Stimulated activated CD4-positive, alpha-beta T cell treated with anti-CD3 and anti-CD28 coated beads, Interleukin-12 subunit alpha, Interleukin-12 subunit beta, amount 100 ng/mL, for 24 hours (primary cell): ENCODE results near the gene GLRX2.

Source experiments
- DNase-seq, 2 experiments: peaks; one replicate each; pipeline ENCODE4 v3.0.0-alpha.2; 2020; ENCODE audit warnings: low read depth in 2 of 2

GLRX2 gene

GRCh38 chr1:193113258-193113991, 8.2 kb upstream of the GLRX2 start:
- no peak for DNase-seq

DNA sequence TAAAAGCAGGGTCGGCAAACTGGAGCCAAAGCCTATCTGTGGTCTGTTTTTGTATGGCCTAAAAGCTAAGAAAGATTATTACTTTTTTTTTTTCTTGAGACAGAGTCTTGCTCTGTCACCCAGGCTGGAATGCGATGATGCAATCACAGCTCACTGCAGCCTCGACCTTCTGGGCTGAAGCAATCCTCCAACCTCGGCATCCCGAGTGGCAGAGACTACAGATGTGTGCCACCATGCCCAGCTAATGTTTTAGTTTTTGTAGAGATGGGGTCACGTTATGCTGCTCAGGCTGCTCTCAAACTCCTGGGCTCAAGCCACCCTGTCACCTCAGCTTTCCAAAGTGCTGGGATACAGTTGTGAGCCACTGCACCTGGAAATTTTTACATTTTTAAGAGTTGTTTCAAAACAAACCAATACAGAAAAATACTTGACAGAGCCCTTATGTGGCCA, 6.5 kb upstream of the GLRX2 start:
- DNase-seq: no peak

GRCh38 chr1:193110864-193111263, 5.7 kb upstream of the GLRX2 start:
- no peak for DNase-seq

DNA sequence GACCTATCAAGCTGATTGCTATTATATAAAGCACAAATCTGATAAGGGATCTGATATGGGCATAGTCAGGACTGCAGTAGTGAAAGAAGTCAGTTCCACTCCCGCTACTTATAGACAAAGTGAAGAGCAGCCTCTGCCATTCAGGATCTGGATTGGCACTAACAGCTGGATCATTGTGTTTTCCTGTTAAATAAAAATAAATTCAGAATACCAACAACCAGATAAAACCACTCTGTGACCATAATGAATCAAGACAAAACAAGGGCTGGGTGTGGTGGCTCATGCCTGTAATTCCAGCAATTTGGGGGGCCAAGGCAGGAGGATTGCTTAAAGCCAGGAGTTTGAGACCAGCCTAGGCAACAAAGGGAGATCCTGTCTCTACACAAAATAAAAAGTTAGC, 5.0 kb upstream of the GLRX2 start:
- DNase-seq: no peak

DNA sequence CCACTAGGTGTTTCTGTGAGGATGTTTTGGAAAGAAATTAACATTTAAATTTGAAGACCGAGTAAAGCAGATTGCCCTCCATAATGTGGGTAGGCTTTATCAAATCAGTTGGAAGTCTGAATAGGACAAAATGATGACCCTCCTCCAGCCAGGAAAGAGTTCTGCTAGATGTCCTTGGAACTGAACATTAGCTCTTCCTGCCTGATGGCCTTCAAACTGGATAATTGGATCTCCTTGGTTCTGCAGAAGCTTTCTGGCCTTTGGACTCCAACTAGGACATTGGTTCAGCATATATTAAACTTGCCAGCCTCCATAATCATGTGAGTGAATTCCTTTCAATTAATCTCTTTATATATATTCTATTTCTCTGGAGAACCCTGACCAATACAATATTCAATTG, 4.4 kb upstream of the GLRX2 start:
- no peak for DNase-seq

DNA sequence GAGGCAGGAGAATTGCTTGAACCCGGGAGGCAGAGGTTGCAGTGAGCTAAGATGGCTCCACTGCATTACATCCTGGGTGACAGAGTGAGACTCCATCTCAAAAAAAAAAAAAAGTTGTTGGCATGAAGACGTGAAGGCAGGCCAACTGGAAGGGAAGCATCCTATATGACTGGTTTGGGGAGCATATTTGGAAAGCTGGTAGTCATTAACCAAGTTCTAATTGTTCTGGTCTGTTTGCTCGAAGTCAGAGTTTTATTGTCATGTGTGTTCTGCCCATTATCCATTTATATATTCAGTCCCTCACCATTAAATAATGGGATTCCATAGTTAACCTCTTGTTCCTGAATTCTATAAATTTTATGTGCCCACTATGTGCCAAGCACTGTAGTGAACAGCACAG, 3.3 kb upstream of the GLRX2 start:
- DNase-seq: no peak

GRCh38 chr1:193105821-193106177, 585 bp upstream of the GLRX2 start:
- DNase-seq: no peak

- peak in 1 of 2 experiments; percentile 22 for DNase-seq
Observed at GRCh38 chr1:193104502-193104906, 710 bp downstream of the GLRX2 start.

GRCh38 chr1:193103759-193104501, 1.3 kb downstream of the GLRX2 start:
- no peak for DNase-seq

DNA sequence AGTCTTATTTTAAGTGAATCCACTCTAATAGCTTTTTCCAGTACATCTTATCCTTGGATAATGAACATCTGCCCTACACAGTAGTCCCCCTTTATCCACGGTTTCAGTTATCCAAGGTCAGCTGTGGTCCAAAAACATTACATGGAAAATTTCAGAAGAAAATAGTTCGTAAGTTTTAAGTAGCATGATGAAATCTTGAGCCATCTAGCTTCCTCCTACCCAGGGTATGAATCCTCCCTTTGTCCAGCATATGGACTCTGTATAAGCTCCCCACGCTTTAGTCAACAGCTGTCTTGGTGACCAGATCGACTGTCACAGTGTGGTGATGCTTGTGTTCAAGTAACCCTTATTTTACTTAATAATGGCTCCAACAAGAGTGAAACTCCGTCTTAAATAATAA, 2.6 kb downstream of the GLRX2 start:
- DNase-seq: no peak

DNA sequence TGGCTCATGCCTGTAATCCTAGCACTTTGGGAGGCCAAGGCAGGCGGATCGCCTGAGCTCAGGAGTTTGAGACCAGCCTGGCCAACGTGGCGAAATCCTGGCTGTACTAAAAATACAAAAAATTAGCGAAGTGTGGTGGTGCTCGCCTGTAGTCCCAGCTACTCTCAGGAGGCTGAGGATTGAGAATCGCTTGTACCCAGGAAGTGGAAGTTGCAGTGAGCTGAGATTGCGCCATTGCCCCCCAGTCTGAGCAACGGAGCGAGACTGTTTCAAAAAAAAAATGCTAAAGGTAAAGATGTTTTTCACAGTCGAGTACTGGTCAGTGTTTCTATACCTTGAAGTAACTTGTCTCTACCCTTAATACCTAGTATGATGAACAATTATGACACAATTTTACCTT, 11.1 kb downstream of the GLRX2 start:
- no peak for DNase-seq

DNA sequence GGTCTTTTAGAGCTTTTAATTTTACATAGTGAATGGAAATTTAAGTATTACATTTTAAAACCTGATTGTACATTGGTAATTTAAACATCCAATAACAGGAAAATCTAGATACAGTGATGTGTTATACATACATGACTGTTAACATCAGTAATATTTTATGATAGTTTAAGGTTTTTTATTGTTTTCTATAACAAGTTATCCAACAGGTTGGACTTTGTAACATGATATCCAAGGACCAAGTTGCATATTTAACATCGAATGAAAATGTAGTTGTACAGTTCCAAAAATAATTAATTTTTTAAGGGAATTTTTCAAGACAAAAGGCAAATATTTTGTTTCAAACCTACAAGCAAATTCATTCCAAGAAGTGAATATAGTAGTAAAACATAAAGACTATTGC, 14.3 kb downstream of the GLRX2 start:
- no peak for DNase-seq

DNA sequence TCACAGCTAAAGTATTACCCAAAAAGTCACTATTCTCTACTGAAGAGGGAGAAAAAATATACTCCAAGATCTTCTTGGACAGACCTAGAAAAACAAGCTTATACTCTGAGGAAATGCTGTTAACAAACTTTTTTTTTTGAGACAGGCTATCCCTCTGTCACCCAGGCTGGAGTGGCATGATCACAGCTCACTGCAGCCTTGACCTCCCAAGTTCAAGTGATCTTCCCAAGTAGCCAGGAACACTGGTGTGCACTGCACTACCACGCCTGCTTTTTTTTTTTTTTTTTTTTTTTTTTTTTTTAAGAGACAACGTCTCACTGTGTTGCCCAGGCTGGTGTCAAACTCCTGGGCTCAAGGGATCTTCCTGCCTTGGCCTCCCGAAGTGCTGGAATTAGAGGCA, 17.3 kb downstream of the GLRX2 start:
- DNase-seq: no peak

- DNase-seq: no peak
Observed at GRCh38 chr1:193086342-193086741, 18.9 kb downstream of the GLRX2 start.

GRCh38 chr1:193085263-193085662, 20.0 kb downstream of the GLRX2 start:
- DNase-seq: no peak

- no peak for DNase-seq
Observed at GRCh38 chr1:193083365-193084088, 21.7 kb downstream of the GLRX2 start.

DNA sequence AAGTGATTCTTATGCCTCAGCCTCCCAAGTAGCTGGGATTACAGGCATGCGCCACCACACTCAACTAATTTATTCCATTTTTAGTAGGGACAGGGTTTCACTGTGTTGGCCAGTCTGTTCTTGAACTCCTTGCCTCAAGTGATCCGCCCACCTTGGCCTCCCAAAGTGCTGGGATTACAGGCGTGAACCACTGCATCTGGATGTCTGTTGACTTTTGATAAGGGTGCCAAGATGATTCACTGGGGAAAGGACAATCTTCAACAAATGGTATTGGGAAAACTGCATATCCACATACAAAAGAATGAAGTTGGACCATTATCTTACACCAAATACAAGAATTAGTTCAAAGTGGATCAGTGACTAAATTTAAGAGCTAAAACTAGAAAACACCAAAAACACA, 26.0 kb downstream of the GLRX2 start:
- DNase-seq: no peak

DNA sequence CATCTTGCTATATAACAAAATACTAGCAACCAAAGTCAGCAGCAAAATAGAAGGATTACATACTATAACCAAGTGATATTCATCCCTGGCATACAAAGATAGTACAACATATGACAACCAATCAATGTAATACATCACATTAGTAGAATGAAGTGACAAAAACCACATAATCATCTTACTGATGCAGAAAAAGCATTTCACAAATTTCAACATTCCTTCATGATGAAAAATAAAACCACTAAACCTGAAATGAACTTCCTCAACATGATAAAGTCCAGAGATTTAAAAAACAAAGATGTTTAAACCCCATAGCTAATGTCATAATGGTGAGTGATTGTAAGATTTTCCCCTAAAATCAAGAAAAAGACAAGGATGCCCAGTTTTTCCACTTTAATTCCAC, 27.2 kb downstream of the GLRX2 start:
- DNase-seq: no peak

GRCh38 chr1:193070942-193071341, 34.3 kb downstream of the GLRX2 start:
- DNase-seq: no peak

GRCh38 chr1:193070386-193070753, 34.8 kb downstream of the GLRX2 start:
- no peak for DNase-seq

GRCh38 chr1:193069748-193070385, 35.3 kb downstream of the GLRX2 start:
- no peak for DNase-seq

DNA sequence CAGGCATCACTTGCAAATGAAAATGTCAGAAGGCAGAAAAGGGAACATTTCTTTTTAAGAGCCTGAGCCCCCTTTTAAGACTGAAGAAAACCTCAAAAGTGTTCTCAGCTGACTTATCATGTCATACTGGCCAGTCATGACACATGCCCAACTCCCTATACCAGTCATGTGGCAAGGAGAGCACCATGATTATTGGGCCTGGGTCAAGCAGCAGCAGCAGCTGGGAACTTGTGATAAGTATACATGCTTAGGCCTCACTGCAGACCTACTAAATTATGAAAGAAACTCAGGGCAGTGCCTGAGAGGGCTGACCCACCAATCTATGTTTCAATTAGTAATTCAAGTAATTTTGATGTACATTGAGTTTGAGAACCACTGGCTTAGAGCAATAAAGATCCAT, 37.2 kb downstream of the GLRX2 start:
- DNase-seq: no peak
